Measurements from ENCODE around the gene NAGK. TPM values are rescaled to one million over a fixed set of nuclear protein-coding genes. Genes with fewer than 3 reads are reported as not detected.

NAGK gene
- total and polyA plus RNA-seq, 2 of the 8 experiments (the other 6 are each of a cell fraction or from before 2014, with no cell fraction given) = 57.9 to 59.9 TPM

- TF ChIP-seq, protein P1, sequence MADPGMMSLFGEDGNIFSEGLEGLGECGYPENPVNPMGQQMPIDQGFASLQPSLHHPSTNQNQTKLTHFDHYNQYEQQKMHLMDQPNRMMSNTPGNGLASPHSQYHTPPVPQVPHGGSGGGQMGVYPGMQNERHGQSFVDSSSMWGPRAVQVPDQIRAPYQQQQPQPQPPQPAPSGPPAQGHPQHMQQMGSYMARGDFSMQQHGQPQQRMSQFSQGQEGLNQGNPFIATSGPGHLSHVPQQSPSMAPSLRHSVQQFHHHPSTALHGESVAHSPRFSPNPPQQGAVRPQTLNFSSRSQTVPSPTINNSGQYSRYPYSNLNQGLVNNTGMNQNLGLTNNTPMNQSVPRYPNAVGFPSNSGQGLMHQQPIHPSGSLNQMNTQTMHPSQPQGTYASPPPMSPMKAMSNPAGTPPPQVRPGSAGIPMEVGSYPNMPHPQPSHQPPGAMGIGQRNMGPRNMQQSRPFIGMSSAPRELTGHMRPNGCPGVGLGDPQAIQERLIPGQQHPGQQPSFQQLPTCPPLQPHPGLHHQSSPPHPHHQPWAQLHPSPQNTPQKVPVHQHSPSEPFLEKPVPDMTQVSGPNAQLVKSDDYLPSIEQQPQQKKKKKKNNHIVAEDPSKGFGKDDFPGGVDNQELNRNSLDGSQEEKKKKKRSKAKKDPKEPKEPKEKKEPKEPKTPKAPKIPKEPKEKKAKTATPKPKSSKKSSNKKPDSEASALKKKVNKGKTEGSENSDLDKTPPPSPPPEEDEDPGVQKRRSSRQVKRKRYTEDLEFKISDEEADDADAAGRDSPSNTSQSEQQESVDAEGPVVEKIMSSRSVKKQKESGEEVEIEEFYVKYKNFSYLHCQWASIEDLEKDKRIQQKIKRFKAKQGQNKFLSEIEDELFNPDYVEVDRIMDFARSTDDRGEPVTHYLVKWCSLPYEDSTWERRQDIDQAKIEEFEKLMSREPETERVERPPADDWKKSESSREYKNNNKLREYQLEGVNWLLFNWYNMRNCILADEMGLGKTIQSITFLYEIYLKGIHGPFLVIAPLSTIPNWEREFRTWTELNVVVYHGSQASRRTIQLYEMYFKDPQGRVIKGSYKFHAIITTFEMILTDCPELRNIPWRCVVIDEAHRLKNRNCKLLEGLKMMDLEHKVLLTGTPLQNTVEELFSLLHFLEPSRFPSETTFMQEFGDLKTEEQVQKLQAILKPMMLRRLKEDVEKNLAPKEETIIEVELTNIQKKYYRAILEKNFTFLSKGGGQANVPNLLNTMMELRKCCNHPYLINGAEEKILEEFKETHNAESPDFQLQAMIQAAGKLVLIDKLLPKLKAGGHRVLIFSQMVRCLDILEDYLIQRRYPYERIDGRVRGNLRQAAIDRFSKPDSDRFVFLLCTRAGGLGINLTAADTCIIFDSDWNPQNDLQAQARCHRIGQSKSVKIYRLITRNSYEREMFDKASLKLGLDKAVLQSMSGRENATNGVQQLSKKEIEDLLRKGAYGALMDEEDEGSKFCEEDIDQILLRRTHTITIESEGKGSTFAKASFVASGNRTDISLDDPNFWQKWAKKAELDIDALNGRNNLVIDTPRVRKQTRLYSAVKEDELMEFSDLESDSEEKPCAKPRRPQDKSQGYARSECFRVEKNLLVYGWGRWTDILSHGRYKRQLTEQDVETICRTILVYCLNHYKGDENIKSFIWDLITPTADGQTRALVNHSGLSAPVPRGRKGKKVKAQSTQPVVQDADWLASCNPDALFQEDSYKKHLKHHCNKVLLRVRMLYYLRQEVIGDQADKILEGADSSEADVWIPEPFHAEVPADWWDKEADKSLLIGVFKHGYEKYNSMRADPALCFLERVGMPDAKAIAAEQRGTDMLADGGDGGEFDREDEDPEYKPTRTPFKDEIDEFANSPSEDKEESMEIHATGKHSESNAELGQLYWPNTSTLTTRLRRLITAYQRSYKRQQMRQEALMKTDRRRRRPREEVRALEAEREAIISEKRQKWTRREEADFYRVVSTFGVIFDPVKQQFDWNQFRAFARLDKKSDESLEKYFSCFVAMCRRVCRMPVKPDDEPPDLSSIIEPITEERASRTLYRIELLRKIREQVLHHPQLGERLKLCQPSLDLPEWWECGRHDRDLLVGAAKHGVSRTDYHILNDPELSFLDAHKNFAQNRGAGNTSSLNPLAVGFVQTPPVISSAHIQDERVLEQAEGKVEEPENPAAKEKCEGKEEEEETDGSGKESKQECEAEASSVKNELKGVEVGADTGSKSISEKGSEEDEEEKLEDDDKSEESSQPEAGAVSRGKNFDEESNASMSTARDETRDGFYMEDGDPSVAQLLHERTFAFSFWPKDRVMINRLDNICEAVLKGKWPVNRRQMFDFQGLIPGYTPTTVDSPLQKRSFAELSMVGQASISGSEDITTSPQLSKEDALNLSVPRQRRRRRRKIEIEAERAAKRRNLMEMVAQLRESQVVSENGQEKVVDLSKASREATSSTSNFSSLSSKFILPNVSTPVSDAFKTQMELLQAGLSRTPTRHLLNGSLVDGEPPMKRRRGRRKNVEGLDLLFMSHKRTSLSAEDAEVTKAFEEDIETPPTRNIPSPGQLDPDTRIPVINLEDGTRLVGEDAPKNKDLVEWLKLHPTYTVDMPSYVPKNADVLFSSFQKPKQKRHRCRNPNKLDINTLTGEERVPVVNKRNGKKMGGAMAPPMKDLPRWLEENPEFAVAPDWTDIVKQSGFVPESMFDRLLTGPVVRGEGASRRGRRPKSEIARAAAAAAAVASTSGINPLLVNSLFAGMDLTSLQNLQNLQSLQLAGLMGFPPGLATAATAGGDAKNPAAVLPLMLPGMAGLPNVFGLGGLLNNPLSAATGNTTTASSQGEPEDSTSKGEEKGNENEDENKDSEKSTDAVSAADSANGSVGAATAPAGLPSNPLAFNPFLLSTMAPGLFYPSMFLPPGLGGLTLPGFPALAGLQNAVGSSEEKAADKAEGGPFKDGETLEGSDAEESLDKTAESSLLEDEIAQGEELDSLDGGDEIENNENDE (IDR thresholded peaks at IDR 0.05; ENCODE audit: insufficient replicate concordance, low read length) = no peak
- no peak for TF ChIP-seq TAF7 (optimal IDR thresholded peaks at IDR 0.05; ENCODE audit: borderline replicate concordance, low read depth, low read length)
- no peak for TF ChIP-seq RNF2 (IDR thresholded peaks at IDR 0.05; ENCODE audit: borderline replicate concordance, low read depth, low read length, missing control alignments, poor library complexity, severe bottlenecking)
- TF ChIP-seq TCF12 (IDR thresholded peaks at IDR 0.05; ENCODE audit: low read depth, low read length) = no peak
- no peak for TF ChIP-seq SRF (IDR thresholded peaks at IDR 0.05; ENCODE audit: low read depth, low read length)
- TF ChIP-seq SIN3A (conservative IDR thresholded peaks at IDR 0.05 in 1 of 2, IDR thresholded peaks at IDR 0.05 in 1 of 2; ENCODE audit: low read depth in 1 of 2, low read length in 2 of 2) = peak; percentile 91 to 99
- TF ChIP-seq CBX5 (IDR thresholded peaks at IDR 0.05; ENCODE audit: low read depth, low read length) = no peak
- no peak; the same call in 1 of the 2 replicates for TF ChIP-seq BRCA1 (IDR thresholded peaks at IDR 0.05; ENCODE audit: low read depth, low read length)
- no peak for TF ChIP-seq NANOG (IDR thresholded peaks at IDR 0.05; ENCODE audit: insufficient read depth, low read depth, low read length, poor library complexity, severe bottlenecking)
These were observed at the start of gene NAGK (continued) for GRCh38 chr2:71068218-71069035.

Data from H1 (cell line).